HG03103 (cell line): Measurements from ENCODE around the gene PHKA1.
"Not testable (repeated sequence)": the region's sequence is repeated elsewhere in the genome, so short reads cannot be mapped to it uniquely, and the experiment has no call there.

Source experiments
- ATAC-seq: cut with Tn5 transposase; IDR thresholded peaks from one replicate; pipeline ENCODE4 v1.9.1; 2021; ENCODE audit warnings: low read depth; ENCODE audit not compliant: unreplicated experiment

PHKA1 gene

DNA sequence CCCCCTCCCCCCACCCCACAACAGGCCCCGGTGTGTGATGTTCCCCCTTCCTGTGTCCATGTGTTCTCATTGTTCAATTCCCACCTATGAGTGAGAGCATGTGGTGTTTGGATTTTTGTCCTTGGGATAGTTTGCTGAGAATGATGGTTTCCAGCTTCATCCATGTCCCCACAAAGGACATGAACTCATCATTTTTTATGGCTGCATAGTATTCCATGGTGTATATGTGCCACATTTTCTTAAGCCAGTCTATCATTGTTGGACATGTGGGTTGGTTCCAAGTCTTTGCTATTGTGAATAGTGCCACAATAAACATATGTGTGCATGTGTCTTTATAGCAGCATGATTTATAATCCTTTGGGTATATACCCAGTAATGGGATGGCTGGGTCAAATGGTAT is 40.2 kb downstream of the PHKA1 start:
- ATAC-seq: not testable (repeated sequence)

DNA sequence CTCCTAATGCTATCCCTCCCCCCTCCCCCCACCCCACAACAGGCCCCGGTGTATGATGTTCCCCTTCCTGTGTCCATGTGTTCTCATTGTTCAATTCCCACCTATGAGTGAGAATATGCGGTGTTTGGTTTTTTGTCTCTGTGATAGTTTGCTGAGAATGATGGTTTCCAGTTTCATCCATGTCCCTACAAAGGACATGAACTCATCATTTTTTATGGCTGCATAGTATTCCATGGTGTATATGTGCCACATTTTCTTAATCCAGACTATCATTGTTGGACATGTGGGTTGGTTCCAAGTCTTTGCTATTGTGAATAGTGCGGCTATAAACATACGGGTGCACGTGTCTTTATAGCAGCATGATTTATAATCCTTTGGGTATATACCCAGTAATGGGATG is 44.6 kb downstream of the PHKA1 start:
- ATAC-seq: not testable (repeated sequence)

DNA sequence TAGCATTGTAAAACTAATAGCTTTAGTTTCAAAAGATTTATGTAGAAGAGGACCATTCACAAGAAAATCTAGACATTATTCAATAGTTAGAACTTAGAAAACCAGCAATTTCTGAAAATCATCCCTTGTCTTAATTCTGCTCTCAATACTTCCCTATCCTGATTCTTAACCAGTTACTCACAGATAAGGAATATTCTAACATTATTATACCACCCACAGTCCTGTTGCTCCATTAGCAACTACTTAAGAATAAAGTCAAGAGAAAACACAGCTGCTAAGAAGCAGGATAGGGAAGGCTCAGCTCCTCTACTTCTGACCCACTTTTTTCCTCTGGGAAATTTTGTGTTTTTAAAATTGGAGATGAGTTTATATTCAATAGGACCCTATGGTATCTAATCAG is 47.7 kb downstream of the PHKA1 start:
- ATAC-seq: no peak

DNA sequence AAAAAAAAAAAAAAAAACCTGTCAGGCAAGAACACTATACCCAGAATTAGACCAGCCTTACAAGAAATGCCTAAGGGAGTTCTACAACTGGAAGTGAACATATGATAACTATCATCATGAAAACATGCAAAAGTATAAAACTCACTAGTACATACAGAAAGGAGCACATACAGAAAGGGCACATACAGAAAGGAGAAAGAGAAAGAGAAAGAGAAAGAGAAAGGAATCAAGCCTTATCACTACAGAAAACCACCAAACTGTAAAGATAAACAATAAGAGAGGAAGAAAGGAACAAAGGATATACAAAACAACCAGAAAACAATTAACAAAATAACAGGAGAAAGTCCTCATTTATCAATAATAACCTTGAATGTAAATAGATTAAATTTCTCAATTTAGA is 50.4 kb downstream of the PHKA1 start:
- no peak for ATAC-seq

DNA sequence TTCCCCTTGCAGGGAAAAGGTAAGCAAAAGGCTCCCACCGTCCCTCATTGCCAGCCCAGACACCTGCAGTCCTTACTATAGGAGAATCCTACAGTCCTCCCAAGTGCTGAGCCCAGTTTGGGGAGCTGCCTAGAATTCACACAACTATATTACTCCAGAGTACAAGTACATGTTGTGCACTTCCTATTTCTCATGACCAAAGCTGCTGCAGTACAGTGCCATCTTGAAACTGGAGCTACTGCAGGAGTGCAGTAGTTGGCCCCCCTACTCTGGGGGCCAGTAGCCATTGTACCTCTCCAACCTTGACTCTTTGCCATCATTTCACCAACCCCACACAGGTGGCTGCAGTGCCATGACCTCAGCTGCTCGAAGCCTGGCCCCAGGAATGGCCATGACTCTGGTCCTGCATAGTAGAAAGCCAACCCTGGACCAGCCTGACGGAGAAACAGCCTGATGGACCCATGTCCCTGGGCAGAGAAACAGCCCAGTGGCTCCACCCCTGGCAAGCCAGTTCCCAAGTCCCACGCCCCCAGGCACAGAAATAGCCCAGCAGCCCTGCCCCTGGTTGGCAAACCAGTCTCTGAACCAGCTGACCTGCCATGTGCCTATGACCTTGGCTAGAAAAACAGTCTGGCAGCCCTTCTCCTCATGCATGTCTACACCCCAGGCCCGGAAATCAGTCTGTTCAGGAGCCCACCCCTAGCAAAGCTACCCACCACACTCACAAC is 51.9 kb downstream of the PHKA1 start:
- ATAC-seq: no peak

DNA sequence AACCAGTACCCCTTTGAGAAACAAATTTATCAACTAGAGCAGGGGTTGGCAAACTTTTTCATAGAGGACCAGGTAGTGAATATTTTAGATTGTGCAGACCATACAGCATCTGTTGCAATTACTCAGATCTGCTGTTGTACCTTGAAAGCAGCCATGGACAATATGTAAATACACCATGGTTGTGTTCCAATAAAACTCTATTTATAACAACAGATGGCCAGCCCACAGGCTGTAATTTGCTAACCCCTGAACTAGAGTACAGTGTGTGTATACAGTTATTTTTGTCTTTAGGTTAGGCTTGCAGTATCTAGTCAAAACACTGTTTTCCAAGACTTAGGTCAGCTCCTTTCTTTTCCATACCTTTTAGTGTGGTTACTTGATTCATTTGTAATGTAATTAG is 54.4 kb downstream of the PHKA1 start:
- ATAC-seq: no peak

DNA sequence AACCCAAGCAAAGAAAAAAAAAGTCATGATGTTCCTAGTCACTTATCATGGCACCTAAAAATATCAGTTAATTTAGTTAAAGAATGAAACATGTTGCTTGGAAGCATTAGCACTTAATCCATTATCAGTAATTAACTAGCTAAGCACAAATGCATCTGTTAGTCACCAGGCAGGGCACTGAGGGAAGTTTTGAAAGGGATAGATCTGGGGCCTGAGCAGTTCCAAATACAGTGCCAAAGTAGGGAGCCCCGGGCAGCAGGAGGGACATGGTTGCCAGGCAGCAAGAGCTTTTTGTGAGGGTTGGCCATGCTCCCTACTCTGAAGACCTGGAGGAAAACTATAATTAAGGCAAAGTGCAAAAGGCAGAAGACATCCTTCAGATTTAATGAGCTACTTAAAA is 62.0 kb downstream of the PHKA1 start:
- no peak for ATAC-seq

DNA sequence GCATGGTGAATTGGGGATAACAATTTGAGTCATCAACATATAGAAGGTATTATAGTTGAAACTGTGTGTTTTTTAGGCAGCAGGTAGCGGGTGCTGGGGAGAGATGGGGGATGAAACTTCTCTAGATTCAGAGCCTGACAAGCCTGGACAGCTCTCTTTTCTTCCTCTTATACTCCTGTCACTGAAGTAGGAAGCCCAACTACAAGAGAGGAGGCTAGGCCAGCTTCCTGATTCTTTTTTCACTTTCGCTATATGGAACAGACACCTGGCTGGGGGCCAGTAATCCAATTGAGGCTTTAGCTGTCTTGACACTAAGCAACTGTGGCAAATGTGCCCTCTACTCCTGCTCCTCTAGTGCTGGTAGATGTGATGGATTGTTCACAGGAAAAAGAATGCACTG is 69.2 kb downstream of the PHKA1 start:
- ATAC-seq: no peak

DNA sequence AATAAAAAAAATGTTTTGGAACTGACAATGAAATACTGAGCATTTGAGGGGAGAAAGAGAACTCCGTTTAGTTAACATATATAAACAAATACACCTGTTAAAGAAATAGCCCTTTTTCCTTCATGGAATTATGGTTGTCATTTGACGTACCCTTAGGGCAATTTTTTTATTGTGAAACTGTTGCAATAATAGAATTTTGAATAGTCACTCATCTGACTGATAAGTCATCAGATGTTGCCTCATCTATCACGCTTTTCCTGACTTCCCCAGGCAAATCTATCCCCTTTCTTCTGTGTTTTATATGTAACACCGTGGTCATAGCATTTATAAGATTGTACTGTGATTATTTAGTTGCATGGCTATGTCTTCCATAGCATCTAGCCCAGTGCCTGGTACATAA is 72.5 kb downstream of the PHKA1 start:
- no peak for ATAC-seq

DNA sequence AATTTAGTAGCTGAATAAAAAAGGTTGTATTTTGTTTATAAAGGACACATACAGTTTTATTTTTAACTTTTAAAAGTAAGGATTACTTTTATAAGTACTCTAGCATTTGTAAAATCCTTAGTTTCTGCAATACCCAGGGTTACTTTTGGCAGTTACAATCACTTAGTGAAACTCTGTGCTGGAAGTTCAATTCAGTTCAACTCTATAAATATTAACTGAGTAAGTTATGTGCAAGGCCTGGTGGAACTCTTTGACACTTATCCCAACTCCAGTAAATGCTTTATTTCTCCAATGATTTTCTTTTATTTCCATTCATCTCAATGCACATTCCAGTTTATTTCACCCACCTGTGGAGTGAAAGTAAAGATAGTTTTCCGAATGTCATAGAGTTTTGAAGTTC is 78.2 kb downstream of the PHKA1 start:
- ATAC-seq: no peak

DNA sequence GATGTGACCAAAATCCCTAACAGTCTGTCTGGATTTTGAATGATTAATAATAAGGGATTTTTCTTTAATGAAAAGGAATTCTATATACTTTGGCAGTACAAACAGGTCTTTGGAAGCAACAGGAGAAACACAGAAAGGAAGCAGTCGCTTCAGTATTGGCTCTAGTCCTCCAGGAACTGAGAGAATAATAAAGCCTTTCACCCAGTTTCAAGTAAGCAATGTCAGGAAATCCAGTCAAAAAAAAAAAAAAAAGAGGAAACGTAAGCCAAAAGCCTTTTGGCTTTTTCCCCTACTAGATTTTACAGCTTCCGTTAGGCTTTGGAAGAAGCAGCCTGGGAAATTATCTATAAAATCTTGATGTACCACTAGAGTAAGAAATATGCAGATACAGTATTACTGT is 79.8 kb downstream of the PHKA1 start:
- ATAC-seq: no peak

DNA sequence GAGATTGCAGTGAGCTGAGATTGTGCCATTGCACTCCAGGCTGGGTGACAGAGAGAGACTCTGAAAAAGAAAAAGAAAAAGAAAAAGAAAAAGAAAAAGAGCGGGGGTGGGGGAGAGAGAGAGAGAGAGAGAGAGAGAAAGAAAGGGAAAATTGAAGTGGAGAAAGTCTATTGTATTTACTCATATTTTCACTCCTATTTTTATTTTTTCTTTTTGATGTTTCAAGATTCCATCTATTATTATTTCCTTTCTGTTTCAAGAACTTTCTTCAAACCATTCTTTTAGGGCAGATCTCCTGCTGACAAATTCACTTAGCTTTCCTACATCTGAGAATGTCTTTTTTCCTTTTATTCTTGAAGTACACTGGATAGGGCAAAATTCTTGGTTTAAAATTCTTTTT is 83.9 kb downstream of the PHKA1 start:
- ATAC-seq: no peak

DNA sequence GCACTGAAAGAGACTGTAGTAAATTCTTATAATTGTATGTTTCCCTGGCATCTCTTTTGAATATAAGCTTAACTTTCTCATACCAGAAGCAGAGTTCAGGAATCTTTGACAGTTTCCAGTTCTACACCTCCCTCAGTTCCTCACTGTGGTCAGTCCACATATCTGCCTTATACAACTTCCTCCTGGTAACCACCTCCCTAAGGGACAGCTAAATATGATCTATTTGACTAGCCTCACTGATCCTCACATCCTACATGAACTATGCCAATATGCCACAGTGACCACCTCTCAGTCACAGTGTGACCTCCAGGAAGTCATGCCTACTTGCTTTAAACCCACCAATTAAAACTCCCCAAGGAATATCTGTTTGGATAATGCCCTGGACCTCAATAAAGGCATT is 89.9 kb downstream of the PHKA1 start:
- no peak for ATAC-seq

DNA sequence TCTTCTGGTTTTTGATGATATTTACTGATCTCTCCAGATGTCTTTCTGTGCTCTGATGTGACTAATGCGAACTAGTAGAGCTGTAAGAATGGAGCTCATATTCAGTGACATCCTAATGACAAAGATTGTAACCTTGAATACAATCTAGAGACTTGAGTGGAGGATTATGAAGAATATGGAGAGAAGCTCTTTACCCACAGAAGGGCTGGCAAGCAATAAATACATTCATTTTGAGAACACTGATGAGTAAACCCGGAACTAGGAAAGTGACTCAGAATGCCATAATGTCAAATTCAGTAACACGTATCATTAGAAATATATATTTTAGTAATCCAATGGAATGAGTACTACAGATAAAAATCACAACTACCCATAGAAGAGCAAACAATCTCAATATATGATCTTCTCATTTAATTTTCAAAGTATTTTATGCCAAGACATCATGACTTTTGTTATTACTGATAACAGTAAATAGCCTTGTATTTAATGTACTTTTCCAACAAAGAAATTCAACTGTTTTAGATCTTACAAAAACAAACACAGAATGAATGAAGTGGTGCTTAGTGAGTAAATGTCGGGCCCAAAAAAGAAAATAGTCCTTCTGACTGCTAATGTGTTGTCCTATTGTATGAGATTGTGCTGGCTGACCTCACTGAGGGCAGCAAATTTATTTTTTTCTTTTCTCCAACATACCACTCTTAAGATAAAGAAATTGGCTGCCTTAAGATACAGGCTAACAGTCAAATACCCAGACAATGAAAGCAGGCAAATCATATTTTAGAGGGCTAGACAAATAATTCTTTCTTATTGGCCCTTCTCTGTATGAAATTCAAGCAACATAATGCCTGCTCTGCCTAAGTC is 92.3 kb downstream of the PHKA1 start:
- ATAC-seq: peak; percentile 80

DNA sequence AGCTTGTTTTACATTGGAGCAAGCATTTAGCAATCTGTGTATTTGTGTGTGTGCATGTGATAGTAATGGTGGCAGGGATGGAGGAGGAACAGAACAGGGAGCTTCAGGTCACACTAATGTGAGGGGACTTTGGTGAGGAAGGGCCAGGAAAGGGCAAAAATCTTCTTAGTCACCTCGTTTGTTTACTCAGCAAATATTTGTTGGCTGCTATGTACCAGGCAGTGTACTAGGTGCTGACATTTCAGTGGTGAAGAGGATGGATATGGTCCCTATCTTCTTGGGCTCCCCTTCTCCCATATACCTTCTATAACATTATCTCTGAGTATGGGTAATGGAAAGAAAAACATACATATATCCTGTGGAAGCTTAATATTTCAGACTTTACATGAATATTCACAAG is 92.9 kb downstream of the PHKA1 start:
- no peak for ATAC-seq

DNA sequence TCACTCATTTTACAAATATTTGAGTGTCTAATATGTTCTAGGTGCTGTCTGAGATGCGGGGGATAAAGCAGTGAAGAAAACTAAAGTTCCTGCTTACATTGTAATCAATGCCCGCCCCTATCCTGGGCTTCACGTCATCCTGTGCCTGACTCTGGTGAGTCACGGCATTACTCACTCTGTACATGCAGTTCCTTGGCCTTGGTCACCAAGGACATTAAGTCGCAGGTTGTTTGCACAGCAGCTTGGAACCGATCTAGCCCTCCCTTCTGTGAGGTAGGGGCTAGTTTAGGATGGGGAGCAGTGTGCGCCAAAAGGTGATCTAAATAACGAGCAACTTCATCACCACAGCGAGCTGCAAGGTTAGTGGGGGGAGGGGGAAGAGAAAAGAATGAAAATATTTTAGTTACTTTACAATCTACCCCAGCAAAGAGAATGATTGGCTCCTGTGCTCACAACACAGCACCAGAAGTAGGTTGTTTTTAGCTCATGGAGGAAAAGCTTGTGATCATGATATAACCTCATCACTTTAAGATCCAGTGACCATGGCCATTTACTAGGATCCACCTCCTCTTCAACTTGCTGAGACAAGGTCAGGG is 93.5 kb downstream of the PHKA1 start:
- no peak for ATAC-seq

DNA sequence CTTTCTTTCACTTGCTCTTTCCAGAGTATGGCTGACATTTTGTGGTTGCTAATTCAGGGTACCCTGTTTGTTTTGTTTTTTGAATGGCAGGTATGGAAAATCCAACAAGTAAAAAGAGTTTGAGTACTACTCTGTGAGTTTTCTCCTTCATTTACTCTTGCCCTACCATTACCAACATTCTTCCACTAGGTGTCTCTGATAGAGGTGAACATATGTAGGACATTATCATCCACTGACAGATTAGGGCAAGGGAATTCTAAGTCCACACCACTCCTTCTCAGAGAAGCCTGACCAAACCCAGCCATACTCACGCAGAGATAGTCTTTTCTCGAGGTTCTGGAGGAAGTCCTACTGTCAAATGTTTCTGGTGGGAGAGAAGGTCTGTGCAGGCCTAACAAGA is 104.8 kb downstream of the PHKA1 start:
- no peak for ATAC-seq

DNA sequence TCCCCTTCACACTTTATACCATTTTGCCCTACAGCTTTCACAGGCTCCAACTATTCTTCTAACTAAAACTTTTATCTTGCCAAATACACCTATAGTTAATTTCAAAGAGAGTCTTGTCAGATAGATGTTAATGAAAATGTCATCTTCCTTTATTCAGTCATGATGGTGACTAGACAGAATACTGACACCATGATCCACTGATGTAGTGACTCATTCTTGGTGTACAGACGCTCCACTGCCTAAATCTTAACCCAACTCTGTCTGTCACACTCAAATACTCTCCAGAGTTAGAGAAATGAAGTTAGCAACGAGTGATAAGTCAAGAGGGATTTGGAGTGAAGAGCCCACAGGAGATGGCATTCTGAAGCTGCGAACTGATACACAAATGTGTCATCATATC is 109.4 kb downstream of the PHKA1 start:
- no peak for ATAC-seq

DNA sequence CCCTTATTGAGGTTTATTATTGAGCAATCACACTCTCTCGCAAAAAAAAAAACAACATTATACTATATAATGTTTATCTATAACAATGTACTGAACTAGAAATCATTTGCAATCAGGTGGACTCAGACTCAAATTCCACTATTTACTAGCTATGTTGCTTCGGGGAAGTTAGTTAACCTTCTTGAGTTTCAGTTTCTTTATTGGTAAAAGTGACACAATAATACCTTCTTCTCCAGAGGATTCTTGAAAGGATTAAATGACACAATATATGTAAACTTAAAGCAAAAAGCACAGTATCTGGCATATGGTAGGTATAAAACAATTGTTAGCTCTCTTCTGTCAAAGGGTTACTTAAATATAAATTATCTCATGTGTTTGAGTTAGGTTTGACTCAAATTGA is 110.0 kb downstream of the PHKA1 start:
- ATAC-seq: no peak

DNA sequence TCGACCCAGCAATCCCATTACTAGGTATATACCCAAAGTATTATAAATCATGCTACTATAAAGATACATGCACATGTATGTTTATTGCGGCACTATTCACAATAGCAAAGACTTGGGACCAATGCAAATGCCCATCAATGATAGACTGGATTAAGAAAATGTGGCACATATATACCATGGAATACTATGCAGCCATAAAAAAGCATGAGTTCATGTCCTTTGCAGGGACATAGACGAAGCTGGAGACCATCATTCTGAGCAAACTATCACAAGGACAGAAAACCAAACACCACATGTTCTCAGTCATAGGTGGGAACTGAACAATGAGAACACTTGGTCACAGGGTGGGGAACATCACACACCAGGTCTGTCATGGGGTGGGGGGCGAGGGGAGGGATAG is 123.1 kb downstream of the PHKA1 start:
- ATAC-seq: not testable (repeated sequence)

DNA sequence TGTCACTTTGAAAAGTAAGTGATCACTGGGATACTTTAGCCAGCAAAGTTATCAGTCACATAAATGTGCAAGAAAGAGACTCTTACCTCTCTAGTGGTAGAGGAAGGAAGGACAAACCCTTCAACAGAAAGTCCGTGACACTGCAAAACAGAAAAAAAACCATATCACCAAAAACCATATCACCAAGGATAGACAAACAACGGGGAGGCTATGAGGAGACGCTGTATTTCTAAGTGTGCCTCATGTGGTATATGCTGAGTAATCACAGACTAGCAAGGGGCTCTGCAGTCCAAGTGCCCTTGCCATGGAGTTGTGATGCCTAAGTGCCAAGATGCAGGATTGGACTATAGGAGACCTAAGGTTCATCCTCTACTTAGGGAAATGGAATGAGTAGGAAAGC is 129.9 kb downstream of the PHKA1 start:
- ATAC-seq: no peak
